HG03060 (cell line): Measurements from ENCODE around the gene RNMT.

Source experiments
- ATAC-seq: cut with Tn5 transposase; IDR thresholded peaks from one replicate; pipeline ENCODE4 v1.9.1; 2021; ENCODE audit warnings: low read depth, moderate number of reproducible peaks; ENCODE audit not compliant: unreplicated experiment

The RNMT gene

GRCh38 chr18:13809531-13810255 lies 83.2 kb downstream of the RNMT start:
- ATAC-seq = no peak

GRCh38 chr18:13810950-13811485 lies 84.5 kb downstream of the RNMT start:
- ATAC-seq = no peak

DNA sequence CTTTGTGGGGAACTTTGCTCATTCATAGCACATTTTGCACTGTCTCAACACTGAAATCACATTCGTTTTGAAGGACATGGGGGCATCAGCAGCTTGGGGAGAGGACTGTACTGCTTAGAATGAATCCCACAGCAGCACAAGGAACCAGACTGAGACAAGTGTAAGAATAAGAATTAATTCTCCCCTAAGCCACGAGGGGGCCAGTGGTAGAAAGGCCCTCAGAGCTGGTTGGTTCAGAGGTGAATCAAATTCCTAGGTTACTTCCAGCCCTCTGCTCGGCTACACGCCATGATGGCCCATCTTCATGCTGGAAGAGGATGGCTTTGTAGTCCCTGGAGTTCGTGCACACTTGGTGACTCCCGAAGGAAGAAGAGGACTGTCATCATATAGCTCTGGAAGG lies 85.5 kb downstream of the RNMT start:
- no peak for ATAC-seq

DNA sequence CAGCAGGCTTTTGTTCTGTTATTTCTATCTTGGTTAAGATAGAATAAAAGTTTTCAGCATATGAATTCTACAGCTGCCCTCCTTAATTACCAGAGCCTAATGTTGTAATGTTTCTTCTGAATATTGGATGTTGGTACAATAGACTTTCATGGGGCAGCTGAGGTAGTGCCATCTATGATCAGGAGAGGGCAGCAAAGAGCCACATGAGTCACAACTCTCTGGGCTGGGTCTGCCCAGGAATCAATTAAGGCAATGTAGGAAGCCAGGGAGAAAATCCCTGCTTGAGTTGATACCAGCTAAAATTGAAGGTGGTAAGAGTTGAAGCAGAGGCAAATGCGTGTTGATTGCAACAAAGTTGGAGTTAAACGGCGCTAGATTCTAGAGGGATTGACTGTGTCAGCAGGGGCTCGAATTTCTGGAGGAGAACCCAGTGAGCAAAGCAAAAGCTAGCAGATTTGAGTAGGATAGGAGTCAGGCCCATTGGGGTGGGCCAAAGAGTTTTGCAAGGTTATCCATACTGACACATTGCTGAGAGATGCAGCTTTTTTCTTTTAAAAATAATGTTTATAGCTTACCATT lies 86.9 kb downstream of the RNMT start:
- ATAC-seq = no peak
